ENCODE measurements around the gene CNTF.
A peak's percentile ranks its signal among the peaks of the same experiment; 100 is the strongest.

CNTF gene

DNA sequence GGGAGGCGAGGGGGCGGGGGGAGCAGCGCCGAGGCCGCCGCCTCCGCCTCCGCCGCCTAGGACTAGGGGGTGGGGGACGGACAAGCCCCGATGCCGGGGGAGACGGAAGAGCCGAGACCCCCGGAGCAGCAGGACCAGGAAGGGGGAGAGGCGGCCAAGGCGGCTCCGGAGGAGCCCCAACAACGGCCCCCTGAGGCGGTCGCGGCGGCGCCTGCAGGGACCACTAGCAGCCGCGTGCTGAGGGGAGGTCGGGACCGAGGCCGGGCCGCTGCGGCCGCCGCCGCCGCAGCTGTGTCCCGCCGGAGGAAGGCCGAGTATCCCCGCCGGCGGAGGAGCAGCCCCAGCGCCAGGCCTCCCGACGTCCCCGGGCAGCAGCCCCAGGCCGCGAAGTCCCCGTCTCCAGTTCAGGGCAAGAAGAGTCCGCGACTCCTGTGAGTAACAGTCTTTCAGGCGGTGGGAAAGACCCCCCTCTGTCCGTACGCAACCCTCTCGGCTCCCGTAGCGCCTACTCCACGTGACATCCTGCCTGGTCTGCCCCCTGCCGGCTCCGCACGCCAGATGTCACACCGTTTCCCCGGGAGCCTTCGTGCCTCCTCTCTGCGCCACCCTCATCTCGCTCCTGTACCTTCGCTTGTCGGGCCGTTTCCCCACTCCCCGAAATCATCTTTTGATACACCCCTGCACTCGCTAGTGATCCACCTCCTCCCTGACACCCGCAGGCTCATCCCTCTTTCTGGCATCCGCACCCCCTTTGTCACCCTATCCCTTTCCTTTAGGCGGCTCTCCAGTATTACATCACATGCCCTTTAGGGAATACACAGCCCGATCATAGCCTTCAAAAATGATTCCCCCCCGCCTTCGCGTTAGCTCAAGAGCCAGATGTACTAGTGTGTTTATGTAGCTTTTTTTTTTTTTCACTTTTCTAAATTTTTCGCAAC lies 43.0 kb upstream of the CNTF start (continued):
- peak; percentile 45; the same call in 1 of the 2 replicates for TF ChIP-seq ZNF394 (tag by site-specific recombination; IDR thresholded peaks at IDR 0.05; ENCODE audit: borderline replicate concordance)
- TF ChIP-seq SETDB1 (IDR thresholded peaks at IDR 0.05; ENCODE audit: insufficient read length, low read length): no peak
- no peak for TF ChIP-seq ZNF112 (tag by site-specific recombination; IDR thresholded peaks at IDR 0.05)
- TF ChIP-seq GLIS2 (tag by site-specific recombination; IDR thresholded peaks at IDR 0.05): peak; percentile 91
- TF ChIP-seq ZNF785 (tag by site-specific recombination; IDR thresholded peaks at IDR 0.05): no peak
- TF ChIP-seq, protein P1, sequence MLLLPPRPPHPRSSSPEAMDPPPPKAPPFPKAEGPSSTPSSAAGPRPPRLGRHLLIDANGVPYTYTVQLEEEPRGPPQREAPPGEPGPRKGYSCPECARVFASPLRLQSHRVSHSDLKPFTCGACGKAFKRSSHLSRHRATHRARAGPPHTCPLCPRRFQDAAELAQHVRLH (tag by site-specific recombination; IDR thresholded peaks at IDR 0.05): peak; percentile 49; the same call in 1 of the 2 replicates
- TF ChIP-seq WT1 (tag by site-specific recombination; IDR thresholded peaks at IDR 0.05): peak; percentile 69; the same call in 1 of the 2 replicates
- TF ChIP-seq ZSCAN23 (tag by site-specific recombination; IDR thresholded peaks at IDR 0.05): 0 out of 2 replicates have a peak, but pooled peaks have one; percentile 15
- TF ChIP-seq ZSCAN16 (tag by site-specific recombination; IDR thresholded peaks at IDR 0.05): no peak
- TF ChIP-seq, protein P2, sequence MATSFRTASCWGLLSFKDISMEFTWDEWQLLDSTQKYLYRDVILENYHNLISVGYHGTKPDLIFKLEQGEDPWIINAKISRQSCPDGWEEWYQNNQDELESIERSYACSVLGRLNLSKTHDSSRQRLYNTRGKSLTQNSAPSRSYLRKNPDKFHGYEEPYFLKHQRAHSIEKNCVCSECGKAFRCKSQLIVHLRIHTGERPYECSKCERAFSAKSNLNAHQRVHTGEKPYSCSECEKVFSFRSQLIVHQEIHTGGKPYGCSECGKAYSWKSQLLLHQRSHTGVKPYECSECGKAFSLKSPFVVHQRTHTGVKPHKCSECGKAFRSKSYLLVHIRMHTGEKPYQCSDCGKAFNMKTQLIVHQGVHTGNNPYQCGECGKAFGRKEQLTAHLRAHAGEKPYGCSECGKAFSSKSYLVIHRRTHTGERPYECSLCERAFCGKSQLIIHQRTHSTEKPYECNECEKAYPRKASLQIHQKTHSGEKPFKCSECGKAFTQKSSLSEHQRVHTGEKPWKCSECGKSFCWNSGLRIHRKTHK (tag by site-specific recombination; IDR thresholded peaks at IDR 0.05): no peak
- peak; percentile 55; the same call in 1 of the 2 replicates for TF ChIP-seq INSM2 (tag by site-specific recombination; IDR thresholded peaks at IDR 0.05)
- TF ChIP-seq ZNF366 (tag by site-specific recombination; conservative IDR thresholded peaks at IDR 0.05): peak; percentile 97
- TF ChIP-seq SP7 (tag by site-specific recombination; IDR thresholded peaks at IDR 0.05): peak; percentile 80
- TF ChIP-seq KLF17 (tag by site-specific recombination; IDR thresholded peaks at IDR 0.05): peak; percentile 71
- TF ChIP-seq ZNF629 (tag by site-specific recombination; IDR thresholded peaks at IDR 0.05): peak; percentile 98
- TF ChIP-seq ZNF184 (tag by site-specific recombination; IDR thresholded peaks at IDR 0.05): no peak
- TF ChIP-seq ZFP3 (tag by site-specific recombination; IDR thresholded peaks at IDR 0.05; ENCODE audit: low read depth): no peak
- peak; percentile 71 for TF ChIP-seq ZBTB8A (tag by site-specific recombination; IDR thresholded peaks at IDR 0.05)
- TF ChIP-seq, protein P3, sequence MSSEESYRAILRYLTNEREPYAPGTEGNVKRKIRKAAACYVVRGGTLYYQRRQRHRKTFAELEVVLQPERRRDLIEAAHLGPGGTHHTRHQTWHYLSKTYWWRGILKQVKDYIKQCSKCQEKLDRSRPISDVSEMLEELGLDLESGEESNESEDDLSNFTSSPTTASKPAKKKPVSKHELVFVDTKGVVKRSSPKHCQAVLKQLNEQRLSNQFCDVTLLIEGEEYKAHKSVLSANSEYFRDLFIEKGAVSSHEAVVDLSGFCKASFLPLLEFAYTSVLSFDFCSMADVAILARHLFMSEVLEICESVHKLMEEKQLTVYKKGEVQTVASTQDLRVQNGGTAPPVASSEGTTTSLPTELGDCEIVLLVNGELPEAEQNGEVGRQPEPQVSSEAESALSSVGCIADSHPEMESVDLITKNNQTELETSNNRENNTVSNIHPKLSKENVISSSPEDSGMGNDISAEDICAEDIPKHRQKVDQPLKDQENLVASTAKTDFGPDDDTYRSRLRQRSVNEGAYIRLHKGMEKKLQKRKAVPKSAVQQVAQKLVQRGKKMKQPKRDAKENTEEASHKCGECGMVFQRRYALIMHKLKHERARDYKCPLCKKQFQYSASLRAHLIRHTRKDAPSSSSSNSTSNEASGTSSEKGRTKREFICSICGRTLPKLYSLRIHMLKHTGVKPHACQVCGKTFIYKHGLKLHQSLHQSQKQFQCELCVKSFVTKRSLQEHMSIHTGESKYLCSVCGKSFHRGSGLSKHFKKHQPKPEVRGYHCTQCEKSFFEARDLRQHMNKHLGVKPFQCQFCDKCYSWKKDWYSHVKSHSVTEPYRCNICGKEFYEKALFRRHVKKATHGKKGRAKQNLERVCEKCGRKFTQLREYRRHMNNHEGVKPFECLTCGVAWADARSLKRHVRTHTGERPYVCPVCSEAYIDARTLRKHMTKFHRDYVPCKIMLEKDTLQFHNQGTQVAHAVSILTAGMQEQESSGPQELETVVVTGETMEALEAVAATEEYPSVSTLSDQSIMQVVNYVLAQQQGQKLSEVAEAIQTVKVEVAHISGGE (tag by site-specific recombination; conservative IDR thresholded peaks at IDR 0.05; ENCODE audit: low read depth): peak; percentile 62
- peak; percentile 73; the same call in 1 of the 2 replicates for TF ChIP-seq IKZF3 (tag by site-specific recombination; IDR thresholded peaks at IDR 0.05)
- 0 out of 2 replicates have a peak, but pooled peaks have one; percentile 15 for TF ChIP-seq ZSCAN4 (tag by site-specific recombination; IDR thresholded peaks at IDR 0.05)
- TF ChIP-seq PBX3 (CRISPR knock-in tag; IDR thresholded peaks at IDR 0.05): no peak
- TF ChIP-seq ZFP37 (tag by site-specific recombination; IDR thresholded peaks at IDR 0.05): peak; percentile 83
- TF ChIP-seq, protein P4, sequence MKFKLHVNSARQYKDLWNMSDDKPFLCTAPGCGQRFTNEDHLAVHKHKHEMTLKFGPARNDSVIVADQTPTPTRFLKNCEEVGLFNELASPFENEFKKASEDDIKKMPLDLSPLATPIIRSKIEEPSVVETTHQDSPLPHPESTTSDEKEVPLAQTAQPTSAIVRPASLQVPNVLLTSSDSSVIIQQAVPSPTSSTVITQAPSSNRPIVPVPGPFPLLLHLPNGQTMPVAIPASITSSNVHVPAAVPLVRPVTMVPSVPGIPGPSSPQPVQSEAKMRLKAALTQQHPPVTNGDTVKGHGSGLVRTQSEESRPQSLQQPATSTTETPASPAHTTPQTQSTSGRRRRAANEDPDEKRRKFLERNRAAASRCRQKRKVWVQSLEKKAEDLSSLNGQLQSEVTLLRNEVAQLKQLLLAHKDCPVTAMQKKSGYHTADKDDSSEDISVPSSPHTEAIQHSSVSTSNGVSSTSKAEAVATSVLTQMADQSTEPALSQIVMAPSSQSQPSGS (tag by site-specific recombination; IDR thresholded peaks at IDR 0.05; ENCODE audit: low read depth): peak; percentile 53; the same call in 1 of the 2 replicates
- TF ChIP-seq ZNF311 (tag by site-specific recombination; IDR thresholded peaks at IDR 0.05; ENCODE audit: borderline replicate concordance): no peak
- TF ChIP-seq ZNF654 (tag by site-specific recombination; IDR thresholded peaks at IDR 0.05; ENCODE audit: low read depth): 0 out of 2 replicates have a peak, but pooled peaks have one; percentile 3
